Neural cell (in vitro differentiated cells): ENCODE measurements around the gene DOK7. TPM values are rescaled to one million over a fixed set of nuclear protein-coding genes. Genes with fewer than 3 reads are reported as not detected.

Experiments used
- H2AFZ ChIP-seq: fragments of 200-600, 300-800 bp; sonication (generic), shearing (Covaris generic); 2 replicates; pipeline ENCODE4 v1.6.0; 2014; ENCODE audit warnings: low read depth, mild to moderate bottlenecking, antibody characterized with exemption, low read length, moderate library complexity
- H3F3A ChIP-seq: fragments of 200-600 bp; shearing (Covaris generic); 2 replicates; pipeline ENCODE4 v1.6.1; 2016; ENCODE audit warnings: mild to moderate bottlenecking, moderate library complexity, mixed read lengths, antibody characterized with exemption, low read length; ENCODE audit not compliant: insufficient read depth, poor library complexity, severe bottlenecking
- H3K27ac ChIP-seq: fragments of 200-600, 300-800 bp; sonication (generic), shearing (Covaris generic); 2 replicates; pipeline ENCODE4 v1.5.1; 2014; ENCODE audit warnings: mild to moderate bottlenecking, low read length, moderate library complexity
- H3K27me3 ChIP-seq: fragments of 300-800, 200-600 bp; sonication (generic), shearing (Covaris generic); 2 replicates; pipeline ENCODE4 v1.6.0; 2014; ENCODE audit warnings: mild to moderate bottlenecking, low read depth, low read length, moderate library complexity; ENCODE audit not compliant: insufficient read depth
- H3K36me3 ChIP-seq: fragments of 300-800, 200-600 bp; sonication (generic), shearing (Covaris generic); 2 replicates; pipeline ENCODE4 v1.5.1; 2014; ENCODE audit warnings: mild to moderate bottlenecking, antibody characterized with exemption, low read length, moderate library complexity; ENCODE audit not compliant: insufficient read depth
- H3K4me2 ChIP-seq: fragments of 300-800, 200-600 bp; sonication (generic), shearing (Covaris generic); 2 replicates; pipeline ENCODE4 v1.6.0; 2014; ENCODE audit warnings: mild to moderate bottlenecking, low read length
- H3K4me3 ChIP-seq: fragments of 300-800, 200-600 bp; sonication (generic), shearing (Covaris generic); 2 replicates; pipeline ENCODE4 v1.5.1; 2014; ENCODE audit warnings: mild to moderate bottlenecking, low read length, moderate library complexity
- H3K79me2 ChIP-seq: fragments of 200-600 bp; shearing (Covaris generic); replicated peaks from 2 replicates; pipeline ENCODE4 v1.6.0; 2014; ENCODE audit warnings: mild to moderate bottlenecking, low read length, moderate library complexity; ENCODE audit not compliant: insufficient read depth
- H3K9ac ChIP-seq: fragments of 300-800, 200-600 bp; sonication (generic), shearing (Covaris generic); 2 replicates; pipeline ENCODE4 v1.6.1; 2016; ENCODE audit warnings: mild to moderate bottlenecking, low read length, mixed read lengths
- H3K9me2 ChIP-seq: fragments of 200-600 bp; shearing (Covaris generic); 2 replicates; pipeline ENCODE4 v1.6.1; 2016; ENCODE audit warnings: mild to moderate bottlenecking, low read length, mixed read lengths; ENCODE audit not compliant: insufficient read depth
- H3K9me3 ChIP-seq: fragments of 200-600, 300-800 bp; sonication (generic), shearing (Covaris generic); 2 replicates; pipeline ENCODE4 v1.6.1; 2016; ENCODE audit warnings: mild to moderate bottlenecking, mixed run types, low read length, moderate library complexity, mixed read lengths
- H4K20me1 ChIP-seq: fragments of 200-600 bp; shearing (Covaris generic); 2 replicates; pipeline ENCODE4 v1.6.1; 2016; ENCODE audit warnings: mild to moderate bottlenecking, mixed run types; ENCODE audit not compliant: insufficient read depth
- EP300 ChIP-seq: fragments of 450-650 bp; conservative IDR thresholded peaks from 2 replicates; pipeline ENCODE4 v1.6.1; 2014; ENCODE audit warnings: antibody characterized with exemption, mild to moderate bottlenecking, moderate library complexity; ENCODE audit not compliant: poor library complexity, severe bottlenecking
- EZH2 ChIP-seq: fragments of 200-600, 300-800 bp; shearing (Covaris generic), sonication (generic); IDR thresholded peaks from 2 replicates; pipeline ENCODE4 v1.6.1; 2014; ENCODE audit warnings: antibody characterized with exemption, low read length, borderline replicate concordance, mild to moderate bottlenecking; ENCODE audit not compliant: insufficient read depth, poor library complexity, severe bottlenecking
- MXI1 ChIP-seq: fragments of 450-650 bp; conservative IDR thresholded peaks from 2 replicates; pipeline ENCODE4 v1.6.1; 2014; ENCODE audit warnings: antibody characterized with exemption, mild to moderate bottlenecking; ENCODE audit not compliant: poor library complexity, severe bottlenecking
- POLR2AphosphoS5 ChIP-seq: IDR thresholded peaks from 2 replicates; pipeline ENCODE4 v1.6.1; 2012
- RAD21 ChIP-seq: fragments of 450-650 bp; conservative IDR thresholded peaks from 2 replicates; pipeline ENCODE4 v1.6.1; 2014; ENCODE audit warnings: antibody characterized with exemption, mild to moderate bottlenecking, moderate library complexity
- SMC3 ChIP-seq: fragments of 450-650 bp; conservative IDR thresholded peaks from 2 replicates; pipeline ENCODE4 v1.6.1; 2014; ENCODE audit warnings: antibody characterized with exemption, mild to moderate bottlenecking, moderate library complexity; ENCODE audit not compliant: poor library complexity
- TAF1 ChIP-seq: IDR thresholded peaks from 2 replicates; pipeline ENCODE4 v1.6.1; 2012; ENCODE audit warnings: low read depth
- polyA plus RNA-seq: library from polyadenylated mRNA; depleted of rRNA; stranded (reverse); fragments of >200 nt; gene quantifications from 2 replicates; pipeline ENCODE4 v1.2.3, GENCODE V29; 2014
- TF ChIP-seq, protein P1 (sequence below): IDR thresholded peaks from 2 replicates; pipeline ENCODE4 v1.6.1; 2012; ENCODE audit warnings: borderline replicate concordance
- TF ChIP-seq, protein P2 (sequence below): fragments of 450-650 bp; IDR thresholded peaks from 2 replicates; pipeline ENCODE4 v1.5.1; 2014; ENCODE audit warnings: antibody characterized with exemption, mild to moderate bottlenecking, moderate library complexity; ENCODE audit not compliant: poor library complexity, severe bottlenecking

DOK7 gene
- polyA plus RNA-seq, 1 donor from 2014 or later = 0.66 TPM

DNA sequence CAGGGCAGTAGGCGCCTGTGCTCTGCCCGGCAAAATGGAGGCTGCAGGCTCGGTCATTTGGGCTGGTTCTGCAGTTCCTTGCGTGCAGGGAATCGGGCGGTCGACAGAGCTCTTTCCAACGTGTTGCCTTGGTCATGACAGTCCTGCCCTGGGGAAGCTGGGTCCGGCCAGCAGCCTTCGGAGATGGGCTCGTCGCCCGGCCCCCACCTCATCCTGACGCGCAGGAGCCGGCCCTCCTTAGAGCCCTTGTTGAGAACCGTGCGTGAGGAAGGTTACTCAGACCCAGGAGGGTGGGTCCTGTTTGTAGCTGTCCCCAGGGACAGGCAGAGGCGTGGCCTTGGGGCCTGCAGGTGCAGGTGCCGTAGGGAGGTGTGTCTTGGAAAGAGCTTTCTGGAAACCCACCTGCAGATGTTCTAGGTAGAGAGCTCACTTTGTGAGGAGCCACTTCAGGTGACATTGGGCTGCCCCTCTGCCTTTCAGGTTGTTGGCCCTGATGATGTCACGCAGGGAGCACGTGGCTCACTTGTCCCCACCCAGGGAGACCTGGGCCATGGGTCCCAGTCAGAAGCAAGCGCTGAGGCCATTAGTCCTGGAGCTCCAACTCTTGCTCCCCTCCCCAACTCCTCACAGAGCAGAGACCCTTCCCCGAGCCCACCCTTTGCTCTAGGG is 36.5 kb upstream of the DOK7 start:
- no peaks in the 10 kb centered on the region for H3K27me3 ChIP-seq
- H4K20me1 ChIP-seq = no peaks in the 10 kb centered on the region
- no peak overlapping the region for H2AFZ ChIP-seq
- no peaks in the 10 kb centered on the region for H3F3A ChIP-seq
- no peak overlapping the region for H3K4me2 ChIP-seq
- TF ChIP-seq TAF1 = no peak
- TF ChIP-seq, protein P1, sequence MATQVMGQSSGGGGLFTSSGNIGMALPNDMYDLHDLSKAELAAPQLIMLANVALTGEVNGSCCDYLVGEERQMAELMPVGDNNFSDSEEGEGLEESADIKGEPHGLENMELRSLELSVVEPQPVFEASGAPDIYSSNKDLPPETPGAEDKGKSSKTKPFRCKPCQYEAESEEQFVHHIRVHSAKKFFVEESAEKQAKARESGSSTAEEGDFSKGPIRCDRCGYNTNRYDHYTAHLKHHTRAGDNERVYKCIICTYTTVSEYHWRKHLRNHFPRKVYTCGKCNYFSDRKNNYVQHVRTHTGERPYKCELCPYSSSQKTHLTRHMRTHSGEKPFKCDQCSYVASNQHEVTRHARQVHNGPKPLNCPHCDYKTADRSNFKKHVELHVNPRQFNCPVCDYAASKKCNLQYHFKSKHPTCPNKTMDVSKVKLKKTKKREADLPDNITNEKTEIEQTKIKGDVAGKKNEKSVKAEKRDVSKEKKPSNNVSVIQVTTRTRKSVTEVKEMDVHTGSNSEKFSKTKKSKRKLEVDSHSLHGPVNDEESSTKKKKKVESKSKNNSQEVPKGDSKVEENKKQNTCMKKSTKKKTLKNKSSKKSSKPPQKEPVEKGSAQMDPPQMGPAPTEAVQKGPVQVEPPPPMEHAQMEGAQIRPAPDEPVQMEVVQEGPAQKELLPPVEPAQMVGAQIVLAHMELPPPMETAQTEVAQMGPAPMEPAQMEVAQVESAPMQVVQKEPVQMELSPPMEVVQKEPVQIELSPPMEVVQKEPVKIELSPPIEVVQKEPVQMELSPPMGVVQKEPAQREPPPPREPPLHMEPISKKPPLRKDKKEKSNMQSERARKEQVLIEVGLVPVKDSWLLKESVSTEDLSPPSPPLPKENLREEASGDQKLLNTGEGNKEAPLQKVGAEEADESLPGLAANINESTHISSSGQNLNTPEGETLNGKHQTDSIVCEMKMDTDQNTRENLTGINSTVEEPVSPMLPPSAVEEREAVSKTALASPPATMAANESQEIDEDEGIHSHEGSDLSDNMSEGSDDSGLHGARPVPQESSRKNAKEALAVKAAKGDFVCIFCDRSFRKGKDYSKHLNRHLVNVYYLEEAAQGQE = no peak
- no peak for TF ChIP-seq POLR2AphosphoS5
- no peak for TF ChIP-seq EP300
- no peak for TF ChIP-seq EZH2
- TF ChIP-seq SMC3 = no peak
- TF ChIP-seq RAD21 = no peak
- TF ChIP-seq, protein P2, sequence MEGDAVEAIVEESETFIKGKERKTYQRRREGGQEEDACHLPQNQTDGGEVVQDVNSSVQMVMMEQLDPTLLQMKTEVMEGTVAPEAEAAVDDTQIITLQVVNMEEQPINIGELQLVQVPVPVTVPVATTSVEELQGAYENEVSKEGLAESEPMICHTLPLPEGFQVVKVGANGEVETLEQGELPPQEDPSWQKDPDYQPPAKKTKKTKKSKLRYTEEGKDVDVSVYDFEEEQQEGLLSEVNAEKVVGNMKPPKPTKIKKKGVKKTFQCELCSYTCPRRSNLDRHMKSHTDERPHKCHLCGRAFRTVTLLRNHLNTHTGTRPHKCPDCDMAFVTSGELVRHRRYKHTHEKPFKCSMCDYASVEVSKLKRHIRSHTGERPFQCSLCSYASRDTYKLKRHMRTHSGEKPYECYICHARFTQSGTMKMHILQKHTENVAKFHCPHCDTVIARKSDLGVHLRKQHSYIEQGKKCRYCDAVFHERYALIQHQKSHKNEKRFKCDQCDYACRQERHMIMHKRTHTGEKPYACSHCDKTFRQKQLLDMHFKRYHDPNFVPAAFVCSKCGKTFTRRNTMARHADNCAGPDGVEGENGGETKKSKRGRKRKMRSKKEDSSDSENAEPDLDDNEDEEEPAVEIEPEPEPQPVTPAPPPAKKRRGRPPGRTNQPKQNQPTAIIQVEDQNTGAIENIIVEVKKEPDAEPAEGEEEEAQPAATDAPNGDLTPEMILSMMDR = no peak
- no peak for TF ChIP-seq MXI1
- no peak overlapping the region for H3K27ac ChIP-seq
- no peak overlapping the region for H3K4me3 ChIP-seq
- H3K9ac ChIP-seq = no peak overlapping the region
- H3K9me2 ChIP-seq = no peaks in the 10 kb centered on the region
- no peaks in the 10 kb centered on the region for H3K79me2 ChIP-seq
- no peaks in the 10 kb centered on the region for H3K9me3 ChIP-seq
- no peaks in the 10 kb centered on the region for H3K36me3 ChIP-seq

DNA sequence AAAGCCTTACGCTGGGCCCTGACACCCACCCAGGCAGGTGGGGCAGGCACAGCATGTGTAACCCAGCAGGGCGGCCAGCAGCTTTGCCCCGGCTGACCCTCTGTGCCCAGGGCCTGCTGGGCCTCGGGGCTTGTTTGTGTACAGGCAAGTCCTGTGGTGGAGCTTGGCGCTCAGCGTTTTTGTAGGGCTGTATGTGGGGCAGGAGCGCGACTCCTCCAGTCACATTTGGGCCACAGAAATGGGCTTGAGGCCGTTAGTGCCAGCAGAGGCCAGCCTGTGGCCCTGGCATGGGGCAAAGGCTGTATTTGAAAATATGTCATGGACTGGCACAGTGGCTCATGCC is 36.0 kb upstream of the DOK7 start:
- H3K4me3 ChIP-seq = no peak overlapping the region
- no peak for TF ChIP-seq RAD21
- no peaks in the 10 kb centered on the region for H3K9me2 ChIP-seq
- no peaks in the 10 kb centered on the region for H3K36me3 ChIP-seq
- no peaks in the 10 kb centered on the region for H4K20me1 ChIP-seq
- H3K27me3 ChIP-seq = no peaks in the 10 kb centered on the region
- H3F3A ChIP-seq = no peaks in the 10 kb centered on the region
- H3K4me2 ChIP-seq = no peak overlapping the region
- no peak overlapping the region for H3K9ac ChIP-seq
- H2AFZ ChIP-seq = no peak overlapping the region
- no peaks in the 10 kb centered on the region for H3K9me3 ChIP-seq
- H3K27ac ChIP-seq = no peak overlapping the region
- H3K79me2 ChIP-seq = no peaks in the 10 kb centered on the region
